Hepatocyte (in vitro differentiated cells): ENCODE results near the gene GPSM3. TPM values are rescaled to one million over a fixed set of nuclear protein-coding genes. Genes with fewer than 3 reads are reported as not detected.

Experiments used
- DNase-seq: peaks from one replicate; pipeline ENCODE4 v3.0.0-alpha.2; 2016; ENCODE audit warnings: low spot score
- H2AFZ ChIP-seq: fragments of 200-600 bp; sonication (generic); 2 replicates; pipeline ENCODE4 v1.6.0; 2016; ENCODE audit warnings: antibody characterized with exemption, mild to moderate bottlenecking
- H3K27ac ChIP-seq: fragments of 200-600 bp; sonication (generic); 2 replicates; pipeline ENCODE4 v1.5.1; 2016; ENCODE audit warnings: mild to moderate bottlenecking
- H3K27me3 ChIP-seq: fragments of 200-600 bp; sonication (generic); 2 replicates; pipeline ENCODE4 v1.6.1; 2016
- H3K36me3 ChIP-seq: fragments of 200-600 bp; sonication (generic); replicated peaks from 2 replicates; pipeline ENCODE4 v1.5.1; 2016; ENCODE audit warnings: low read depth; ENCODE audit not compliant: insufficient read depth
- H3K4me1 ChIP-seq: fragments of 200-600 bp; sonication (generic); 2 replicates; pipeline ENCODE4 v1.5.1; 2016; ENCODE audit warnings: mild to moderate bottlenecking, moderate library complexity; ENCODE audit not compliant: insufficient read depth
- H3K4me2 ChIP-seq: fragments of 200-600 bp; sonication (generic); 2 replicates; pipeline ENCODE4 v1.6.0; 2016
- H3K4me3 ChIP-seq: fragments of 200-600 bp; sonication (generic); 2 replicates; pipeline ENCODE4 v1.5.1; 2016; ENCODE audit warnings: mild to moderate bottlenecking
- H3K79me2 ChIP-seq: fragments of 200-600 bp; sonication (generic); 2 replicates; pipeline ENCODE4 v1.6.0; 2017; ENCODE audit warnings: mild to moderate bottlenecking
- H3K9me2 ChIP-seq: fragments of 200-600 bp; sonication (generic); replicated peaks from 2 replicates; pipeline ENCODE4 v1.6.0; 2017; ENCODE audit warnings: mild to moderate bottlenecking; ENCODE audit not compliant: insufficient read depth
- H3K9me3 ChIP-seq: fragments of 200-600 bp; sonication (generic); 2 replicates; pipeline ENCODE4 v1.5.1; 2016; ENCODE audit warnings: low read depth, mild to moderate bottlenecking
- H4K20me1 ChIP-seq: fragments of 200-600 bp; sonication (generic); 2 replicates; pipeline ENCODE4 v1.6.0; 2016; ENCODE audit warnings: mild to moderate bottlenecking; ENCODE audit not compliant: insufficient read depth, poor library complexity, severe bottlenecking
- CTCF ChIP-seq: fragments of 200-600 bp; sonication (generic); IDR thresholded peaks from 2 replicates; pipeline ENCODE4 v1.5.1; 2016; ENCODE audit warnings: antibody characterized with exemption, mild to moderate bottlenecking; ENCODE audit not compliant: poor library complexity
- EZH2 ChIP-seq: fragments of 200-600 bp; sonication (generic); IDR thresholded peaks from 2 replicates; pipeline ENCODE4 v1.6.1; 2016; ENCODE audit warnings: antibody characterized with exemption, mild to moderate bottlenecking, borderline replicate concordance
- EZH2phosphoT487 ChIP-seq: fragments of 200-600 bp; sonication (generic); IDR thresholded peaks from one replicate; pipeline ENCODE4 v1.6.1; 2018; ENCODE audit warnings: antibody characterized with exemption, mild to moderate bottlenecking, low read depth, moderate library complexity; ENCODE audit not compliant: unreplicated experiment, severe bottlenecking
- WGBS: methylation state at CpG from one replicate; pipeline ENCODE4 v1.1.6; 2016; ENCODE audit warnings: low lambda C conversion rate; ENCODE audit errors: missing lambda C conversion rate; 5-methylcytosine and 5-hydroxymethylcytosine counted together
- polyA plus RNA-seq: library from polyadenylated mRNA; unstranded; fragments of >200 nt; fragmentation: Nextera tagmentation; extraction: Ambion mirVana; gene quantifications from 2 replicates; pipeline ENCODE4 v1.2.1, GENCODE V29; 2016
- total RNA-seq: library from RNA; depleted of rRNA; stranded (reverse); fragments of >200 nt; gene quantifications from 2 replicates; pipeline ENCODE4 v1.2.3, GENCODE V29; 2014

The GPSM3 gene
- total and polyA plus RNA-seq, 2 experiments from 2014 or later = 3.4 to 4.3 TPM

- Histone ChIP-seq H4K20me1 (no peaks in the 10 kb centered on the region), H3K4me1 (no peaks in the 10 kb centered on the region), H3K9me3 (no peaks in the 10 kb centered on the region), H3K4me2 (no peak overlapping the region), H3K79me2 (no peaks in the 10 kb centered on the region), H3K36me3 (no peaks in the 10 kb centered on the region), H2AFZ (no peak overlapping the region), H3K27ac (no peak overlapping the region), H3K4me3 (no peak overlapping the region), H3K27me3 (no peaks in the 10 kb centered on the region), H3K9me2 (no peaks in the 10 kb centered on the region)
- 54% methylated on average over 1 of the region's 1 CpG for WGBS
- TF ChIP-seq EZH2phosphoT487 (no peak), CTCF (no peak), EZH2 (no peak)
- DNase-seq = no peak
These were observed 16.6 kb upstream of the GPSM3 start for GRCh38 chr6:32208996-32209395.

- Histone ChIP-seq H3K4me2 (no peak overlapping the region), H3K9me2 (no peaks in the 10 kb centered on the region), H3K27me3 (no peaks in the 10 kb centered on the region), H4K20me1 (no peaks in the 10 kb centered on the region), H3K36me3 (no peaks in the 10 kb centered on the region), H2AFZ (no peak overlapping the region), H3K4me1 (no peaks in the 10 kb centered on the region), H3K27ac (no peak overlapping the region), H3K9me3 (no peaks in the 10 kb centered on the region), H3K79me2 (no peaks in the 10 kb centered on the region), H3K4me3 (no peak overlapping the region)
- TF ChIP-seq EZH2phosphoT487 (no peak), EZH2 (no peak), CTCF (no peak)
- DNase-seq = no peak
- WGBS = 89% methylated on average over 3 of the region's 3 CpGs
These were observed 11.8 kb upstream of the GPSM3 start for GRCh38 chr6:32204268-32204715.

- H3K4me1 ChIP-seq = no peaks in the 10 kb centered on the region
- H3K4me2 ChIP-seq = no peak overlapping the region
- no peak overlapping the region for H3K27ac ChIP-seq
- no peaks in the 10 kb centered on the region for H3K79me2 ChIP-seq
- H3K4me3 ChIP-seq = no peak overlapping the region
- TF ChIP-seq CTCF (no peak), EZH2 (no peak), EZH2phosphoT487 (no peak)
- H3K9me2 ChIP-seq = no peaks in the 10 kb centered on the region
- H2AFZ ChIP-seq = no peak overlapping the region
- H3K27me3 ChIP-seq = no peaks in the 10 kb centered on the region
- no peaks in the 10 kb centered on the region for H3K9me3 ChIP-seq
- no peaks in the 10 kb centered on the region for H4K20me1 ChIP-seq
- 83% methylated on average over 9 of the region's 9 CpGs for WGBS
- H3K36me3 ChIP-seq = no peaks in the 10 kb centered on the region
- no peak for DNase-seq
These were observed 11.2 kb upstream of the GPSM3 start for GRCh38 chr6:32203426-32204267.
